ENCODE results near the gene TTLL6.
A peak's percentile ranks its signal among the peaks of the same experiment; 100 is the strongest.

TTLL6 gene

GRCh38 chr17:48757524-48757961 is 59.5 kb downstream of the TTLL6 start:
- no peak for DNase-seq

- DNase-seq: peak; percentile 76
Measured at GRCh38 chr17:48756830-48757251, 60.2 kb downstream of the TTLL6 start.

- DNase-seq: no peak
Measured at GRCh38 chr17:48755356-48755755, 61.7 kb downstream of the TTLL6 start.

DNA sequence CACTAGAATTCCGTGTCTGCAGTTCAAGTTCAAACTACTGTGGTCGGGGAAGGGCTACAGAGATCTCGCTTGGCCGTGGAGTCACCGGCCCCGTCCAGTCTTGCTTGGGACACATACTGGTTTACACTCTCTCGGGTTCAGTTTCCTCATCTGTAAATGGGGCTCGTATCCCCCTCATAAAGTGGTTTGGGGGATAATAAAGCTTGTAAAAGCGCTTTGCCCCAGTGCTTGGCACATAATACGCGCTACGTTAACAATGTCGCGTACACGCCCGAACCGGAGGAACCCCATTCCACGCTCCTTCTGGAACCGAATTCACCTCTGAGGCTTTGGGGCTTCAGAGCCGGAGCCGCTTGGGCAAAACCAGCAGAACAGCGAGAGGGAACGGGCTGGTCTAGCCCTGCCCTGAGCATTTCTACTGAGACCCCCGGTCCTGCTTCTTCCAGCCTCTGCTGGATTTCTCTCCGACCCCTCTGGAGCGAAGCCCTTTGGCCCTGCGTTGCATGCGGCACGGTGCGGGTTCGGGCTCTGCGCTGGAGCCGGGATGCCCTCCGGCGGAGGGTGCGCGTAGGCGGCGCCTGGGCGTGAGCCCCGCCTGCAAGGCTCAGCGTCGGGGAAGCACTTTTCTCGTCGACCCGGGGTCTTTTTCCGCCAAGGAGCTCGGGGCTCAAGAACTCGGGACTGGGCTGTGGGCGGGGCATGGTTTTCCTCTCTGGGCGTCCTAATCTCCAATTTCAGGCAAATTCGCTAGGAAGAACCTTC is 62.3 kb downstream of the TTLL6 start:
- DNase-seq: no peak

- DNase-seq: no peak
Measured at GRCh38 chr17:48753794-48754499, 63.1 kb downstream of the TTLL6 start.

DNA sequence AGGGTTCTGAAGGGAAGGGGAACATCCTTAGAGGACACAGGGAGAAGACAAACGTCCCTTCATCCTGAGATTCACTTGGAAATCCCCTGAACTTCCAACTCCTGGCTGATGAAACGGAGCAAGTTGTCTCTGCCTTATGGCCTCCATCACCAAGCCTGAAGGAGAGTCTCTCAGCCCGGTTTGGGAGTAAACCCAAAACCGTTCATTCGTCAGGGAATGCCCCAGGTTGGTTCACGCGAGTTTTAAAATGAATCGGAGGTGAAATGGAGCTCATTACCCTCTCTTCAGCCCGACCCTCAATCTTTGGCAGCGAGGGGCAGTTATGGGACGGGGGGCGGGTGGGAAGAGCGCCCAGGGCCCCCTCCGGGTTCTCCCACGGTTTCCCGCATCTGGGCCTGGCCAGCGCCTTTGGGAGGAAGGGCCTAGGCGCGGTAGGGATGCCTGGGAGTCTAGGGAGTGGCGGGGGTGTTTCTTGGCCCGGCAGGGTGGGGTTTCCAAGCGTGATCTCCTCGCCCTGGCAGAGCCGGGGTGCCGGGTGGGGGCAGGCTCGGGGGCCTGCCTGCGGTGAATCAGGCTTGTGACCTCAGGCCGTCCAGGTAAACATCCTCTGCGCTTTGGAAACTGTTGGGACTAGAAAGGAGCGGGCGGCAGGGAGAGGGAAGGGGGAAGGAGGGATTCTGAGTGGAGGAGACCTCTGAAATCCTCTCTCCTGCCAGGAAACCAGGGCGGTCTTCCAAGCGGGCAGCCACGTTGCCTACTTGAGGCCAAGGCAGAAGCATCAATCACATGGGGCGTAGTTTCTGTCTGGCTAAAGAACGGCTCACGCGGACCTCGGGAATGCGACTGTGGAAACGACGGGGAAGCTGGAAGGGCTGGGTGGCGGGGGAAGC is 64.4 kb downstream of the TTLL6 start:
- no peak for DNase-seq

- no peak for DNase-seq
Measured at GRCh38 chr17:48751733-48752398, 65.2 kb downstream of the TTLL6 start.

DNA sequence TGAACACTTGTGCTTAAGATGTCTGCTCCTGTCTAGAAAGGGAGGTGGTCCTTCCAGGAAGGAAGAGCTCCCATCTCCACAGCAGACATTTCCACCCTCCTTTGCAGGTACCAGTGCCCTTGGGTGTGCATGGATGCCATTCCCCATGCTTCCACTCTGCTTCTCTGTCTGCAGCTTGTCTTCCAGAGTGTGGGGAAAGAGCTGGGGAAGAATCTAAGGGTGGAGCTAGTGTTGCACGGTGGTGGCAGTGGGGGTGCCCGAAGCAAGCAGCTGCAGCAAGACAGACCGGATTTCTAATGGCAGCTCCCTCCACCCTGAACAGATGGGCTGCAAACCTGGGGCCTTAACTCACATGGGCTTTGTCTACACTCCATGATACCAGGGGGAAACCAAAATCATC is 65.9 kb downstream of the TTLL6 start:
- no peak for DNase-seq

DNA sequence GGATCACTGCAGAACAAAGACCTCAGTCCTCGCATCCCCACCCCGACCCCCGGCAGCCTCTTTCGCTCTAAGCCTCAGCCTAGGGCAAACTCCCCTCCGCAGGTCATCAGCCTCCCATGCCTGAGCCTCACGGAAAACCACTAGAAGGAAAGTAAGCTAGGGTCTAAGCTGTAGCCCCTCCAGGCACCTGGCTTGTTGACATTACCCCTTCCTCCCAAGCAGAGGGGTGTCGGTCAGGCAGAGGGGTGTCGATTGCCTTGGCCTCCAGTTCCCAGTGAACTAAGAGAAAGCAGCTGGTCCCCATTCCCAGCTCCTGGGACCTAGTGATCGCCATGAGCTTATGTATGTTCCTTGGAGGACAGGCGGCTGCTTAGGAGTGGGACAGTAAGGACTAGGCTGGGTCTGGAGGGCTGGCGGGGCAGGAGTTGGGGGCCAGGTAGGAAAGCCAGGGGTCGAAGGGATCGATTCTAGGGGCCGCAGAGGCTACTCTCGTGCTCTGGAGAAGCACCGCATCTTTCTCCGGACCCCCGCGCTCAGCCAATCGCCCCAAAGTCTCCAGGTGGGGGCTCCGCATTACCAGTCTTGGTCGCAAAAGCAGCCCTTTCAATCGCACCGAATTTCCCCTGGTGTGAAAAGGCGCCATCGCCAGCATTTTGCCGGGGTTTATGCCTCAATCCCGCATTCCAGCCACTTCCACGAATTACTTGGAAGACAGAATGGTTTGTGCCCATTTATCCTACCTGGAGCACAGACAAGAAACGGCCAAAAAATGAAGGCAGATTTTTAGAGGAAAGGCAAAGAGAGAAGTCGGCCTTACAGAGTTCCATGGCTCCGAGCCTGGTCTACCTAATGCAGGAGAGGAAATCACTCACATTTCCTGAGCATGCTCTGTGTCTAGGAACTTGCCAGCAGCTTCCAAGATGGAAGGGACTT is 67.1 kb downstream of the TTLL6 start:
- DNase-seq: no peak

GRCh38 chr17:48748718-48749566 is 68.1 kb downstream of the TTLL6 start:
- no peak for DNase-seq

- no peak for DNase-seq
Measured at GRCh38 chr17:48747445-48748363, 69.3 kb downstream of the TTLL6 start.

GRCh38 chr17:48746916-48747444 is 70.0 kb downstream of the TTLL6 start:
- DNase-seq: no peak

DNA sequence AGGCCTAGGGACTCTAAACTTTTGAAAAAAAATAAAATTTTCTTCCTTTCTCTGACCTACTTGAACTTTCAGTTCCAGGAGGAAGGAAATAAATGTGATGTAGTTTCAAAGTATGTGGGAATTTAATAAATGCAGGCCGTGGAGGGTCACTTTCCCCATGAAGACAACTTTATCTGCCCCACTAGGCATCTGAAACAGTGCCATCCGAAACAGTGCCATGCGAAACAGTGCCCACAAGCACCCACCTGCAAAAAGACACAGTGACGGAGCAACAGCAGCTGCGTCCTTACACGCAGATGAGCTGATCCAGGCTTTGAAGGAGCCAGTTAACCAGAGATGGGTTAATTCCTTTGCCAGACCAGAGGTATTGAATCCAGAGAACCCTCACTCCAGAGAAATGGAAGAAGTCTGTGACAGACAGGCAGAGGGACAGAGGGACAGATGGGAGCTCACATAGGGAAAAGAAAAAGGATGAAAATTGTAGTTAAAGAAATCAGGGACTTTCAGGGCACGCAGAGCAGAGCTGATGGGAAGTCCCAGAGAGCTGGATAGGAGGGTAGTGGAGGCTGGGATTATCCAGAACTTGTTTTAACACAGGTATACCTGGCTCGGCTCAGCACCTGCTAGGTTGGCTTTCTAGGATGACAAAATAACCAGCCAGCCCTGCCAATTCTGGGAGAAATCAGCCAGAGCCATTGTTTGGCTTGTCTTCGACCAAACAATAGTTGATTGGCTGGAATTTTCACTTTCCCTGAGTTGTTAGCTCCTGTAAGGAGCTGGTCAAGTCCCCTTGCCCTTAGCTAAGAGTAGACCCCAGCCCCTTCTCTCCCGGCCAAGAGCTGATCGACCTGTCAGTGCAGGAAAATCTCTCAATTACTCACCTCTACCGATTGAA is 71.4 kb downstream of the TTLL6 start:
- DNase-seq: no peak

DNA sequence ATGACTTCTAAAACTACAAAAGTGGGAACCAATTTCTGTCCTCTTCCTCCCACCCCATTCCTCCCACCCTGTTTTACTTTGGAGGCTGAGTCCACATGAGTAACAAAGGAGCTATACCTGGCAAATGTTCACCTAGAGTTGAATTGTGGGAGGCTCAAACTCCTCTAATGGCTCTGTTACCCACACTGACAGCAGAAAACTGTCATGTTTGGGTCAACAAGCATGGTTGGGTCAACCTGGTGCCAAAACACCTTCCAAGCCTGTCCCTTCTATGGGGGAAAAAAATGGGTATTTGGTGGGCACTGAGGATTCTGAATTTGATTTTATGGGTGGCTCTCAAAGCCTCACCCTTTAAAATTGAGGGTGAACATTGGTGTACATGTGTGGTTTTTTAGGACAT is 76.5 kb downstream of the TTLL6 start:
- DNase-seq: no peak

GRCh38 chr17:48738803-48739526 is 78.1 kb downstream of the TTLL6 start:
- DNase-seq: no peak

- DNase-seq: no peak
Measured at GRCh38 chr17:48738424-48738802, 78.6 kb downstream of the TTLL6 start.

DNA sequence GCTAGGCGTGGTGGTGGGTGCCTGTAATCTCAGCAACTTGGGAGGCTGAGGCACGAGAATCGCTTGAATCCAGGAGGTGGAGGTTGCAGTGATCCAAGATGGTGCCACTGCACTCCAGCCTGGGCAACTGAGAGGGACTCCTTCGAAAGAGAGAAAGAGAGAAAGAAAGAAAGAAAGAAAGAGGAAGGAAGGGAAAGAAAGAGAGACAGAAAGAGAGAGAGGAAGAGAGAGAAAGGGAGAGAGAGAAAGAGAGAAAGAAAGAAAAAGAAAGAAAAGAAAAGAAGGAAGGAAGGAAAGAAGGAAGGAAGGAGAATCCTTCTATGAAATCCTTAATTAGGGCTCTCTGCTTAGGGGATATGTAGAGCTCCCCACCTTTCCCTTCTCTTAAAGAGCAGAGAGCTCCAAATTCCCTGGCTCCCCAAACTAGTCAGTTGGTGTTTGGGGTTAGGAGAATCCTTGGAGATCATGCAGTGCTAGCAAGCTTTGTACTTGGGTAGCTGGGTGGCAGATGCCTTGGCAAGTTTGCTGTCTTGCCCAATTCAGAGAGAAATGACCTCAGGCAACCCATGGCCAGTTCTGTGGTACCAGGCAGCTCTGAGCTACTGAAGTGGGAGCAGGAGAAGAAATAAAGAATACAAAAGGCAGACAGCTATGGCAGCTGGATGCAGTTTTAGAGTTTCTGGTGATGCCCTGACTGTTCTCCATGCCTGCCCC is 79.5 kb downstream of the TTLL6 start:
- DNase-seq: no peak
